Frontal cortex (tissue), 4 donors: Measurements from ENCODE around the gene URI1. TPM values are rescaled to one million over a fixed set of nuclear protein-coding genes. Genes with fewer than 3 reads are reported as not detected.

Experiments
- DNase-seq, 2 donors: peaks; one replicate each; pipeline ENCODE4 v3.0.0; 2012; ENCODE audit warnings: low spot score in 2 of 2
- FAIRE-seq: peaks from 2 replicates; lab custom pipeline; 2012; peaks lifted over from hg19 to GRCh38; lab: Jason Lieb, UNC
- small RNA-seq: library from RNA; depleted of rRNA; stranded (forward); fragments of <200 nt; gene quantifications from one replicate; pipeline ENCODE3, GENCODE V24; 2014
- total RNA-seq: library from RNA; depleted of rRNA; stranded (reverse); fragments of >200 nt; gene quantifications from one replicate; pipeline ENCODE4 v1.2.3, GENCODE V29; 2014
- donor health status: control.
- donor health status: control.
- donor health status: control.

The URI1 gene
- total RNA-seq, 1 donor from 2014 or later, result 117 TPM

GRCh38 chr19:30065680-30066606 is 123.9 kb downstream of the URI1 start:
- DNase-seq, result no peak
- FAIRE-seq, result no peak

Small RNA genes lying within 50 kb of the gene (small RNA-seq; reads per million reads assigned to genes)
- gene AC008798.1 (not detected), gene TAF9P3 (not detected)

Other genes with a start within 250 kb of the URI1 start
- gene C19orf12, start 227.0 kb upstream of the URI1 start, total RNA-seq, result 41.2 TPM
- gene CCNE1, start 130.2 kb upstream of the URI1 start, total RNA-seq, result 1.6 TPM